ENCODE measurements around the gene WNT6. TPM values are rescaled to one million over a fixed set of nuclear protein-coding genes. Genes with fewer than 3 reads are reported as not detected.

Gene WNT6
- total RNA-seq, 1 donor from 2014 or later: not detected

DNA sequence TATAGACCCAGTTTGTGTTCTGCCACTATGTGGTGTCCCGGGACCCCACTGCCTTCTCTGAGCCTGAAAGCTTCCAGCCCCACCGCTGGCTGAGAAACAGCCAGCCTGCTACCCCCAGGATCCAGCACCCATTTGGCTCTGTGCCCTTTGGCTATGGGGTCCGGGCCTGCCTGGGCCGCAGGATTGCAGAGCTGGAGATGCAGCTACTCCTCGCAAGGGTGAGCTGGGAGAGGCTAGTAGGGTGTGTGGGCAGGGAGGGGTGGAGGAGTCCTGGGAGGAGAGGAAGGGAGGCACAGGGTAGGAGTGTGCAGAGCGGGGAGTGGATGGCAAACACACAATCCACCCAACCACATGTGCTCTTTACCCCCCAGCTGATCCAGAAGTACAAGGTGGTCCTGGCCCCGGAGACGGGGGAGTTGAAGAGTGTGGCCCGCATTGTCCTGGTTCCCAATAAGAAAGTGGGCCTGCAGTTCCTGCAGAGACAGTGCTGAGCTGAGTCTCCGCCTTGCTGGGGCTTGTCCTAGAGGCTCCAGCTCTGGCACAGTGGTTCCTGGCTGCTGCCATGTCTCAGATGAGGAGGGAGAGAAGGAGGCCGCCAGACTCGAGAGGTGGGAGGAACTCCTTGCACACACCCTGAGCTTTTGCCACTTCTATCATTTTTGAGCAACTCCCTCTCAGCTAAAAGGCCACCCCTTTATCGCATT is 44.9 kb upstream of the WNT6 start:
- no peak for DNase-seq (ENCODE audit: low read depth)
- no peak overlapping the region for H3K4me3 ChIP-seq (ENCODE audit: low read depth, low read length)
- TF ChIP-seq, protein P1, sequence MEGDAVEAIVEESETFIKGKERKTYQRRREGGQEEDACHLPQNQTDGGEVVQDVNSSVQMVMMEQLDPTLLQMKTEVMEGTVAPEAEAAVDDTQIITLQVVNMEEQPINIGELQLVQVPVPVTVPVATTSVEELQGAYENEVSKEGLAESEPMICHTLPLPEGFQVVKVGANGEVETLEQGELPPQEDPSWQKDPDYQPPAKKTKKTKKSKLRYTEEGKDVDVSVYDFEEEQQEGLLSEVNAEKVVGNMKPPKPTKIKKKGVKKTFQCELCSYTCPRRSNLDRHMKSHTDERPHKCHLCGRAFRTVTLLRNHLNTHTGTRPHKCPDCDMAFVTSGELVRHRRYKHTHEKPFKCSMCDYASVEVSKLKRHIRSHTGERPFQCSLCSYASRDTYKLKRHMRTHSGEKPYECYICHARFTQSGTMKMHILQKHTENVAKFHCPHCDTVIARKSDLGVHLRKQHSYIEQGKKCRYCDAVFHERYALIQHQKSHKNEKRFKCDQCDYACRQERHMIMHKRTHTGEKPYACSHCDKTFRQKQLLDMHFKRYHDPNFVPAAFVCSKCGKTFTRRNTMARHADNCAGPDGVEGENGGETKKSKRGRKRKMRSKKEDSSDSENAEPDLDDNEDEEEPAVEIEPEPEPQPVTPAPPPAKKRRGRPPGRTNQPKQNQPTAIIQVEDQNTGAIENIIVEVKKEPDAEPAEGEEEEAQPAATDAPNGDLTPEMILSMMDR (conservative IDR thresholded peaks at IDR 0.05; ENCODE audit: low read depth, low read length): no peak

DNA sequence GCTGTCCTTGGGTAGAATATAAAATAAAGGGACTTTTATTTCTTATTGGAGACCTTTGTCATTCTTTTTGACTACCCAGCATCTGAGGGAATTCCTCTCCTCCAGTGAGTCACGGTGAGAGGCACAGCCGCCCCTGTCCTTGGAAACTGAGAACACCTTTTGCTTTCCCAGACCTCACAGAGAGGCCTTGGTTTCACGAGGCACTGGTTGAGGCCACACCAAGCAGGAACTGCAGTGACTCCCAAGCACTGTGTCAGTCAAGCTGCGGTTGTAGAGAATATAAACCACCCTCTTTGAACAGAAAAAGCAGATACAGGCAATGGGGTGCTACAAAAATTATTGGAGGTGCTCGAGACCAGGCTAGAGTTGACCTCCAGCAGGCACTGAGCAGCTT is 44.4 kb upstream of the WNT6 start:
- no peak for DNase-seq (ENCODE audit: low read depth)
- TF ChIP-seq, protein P1 (conservative IDR thresholded peaks at IDR 0.05; ENCODE audit: low read depth, low read length): no peak
- H3K4me3 ChIP-seq (ENCODE audit: low read depth, low read length): no peak overlapping the region

DNA sequence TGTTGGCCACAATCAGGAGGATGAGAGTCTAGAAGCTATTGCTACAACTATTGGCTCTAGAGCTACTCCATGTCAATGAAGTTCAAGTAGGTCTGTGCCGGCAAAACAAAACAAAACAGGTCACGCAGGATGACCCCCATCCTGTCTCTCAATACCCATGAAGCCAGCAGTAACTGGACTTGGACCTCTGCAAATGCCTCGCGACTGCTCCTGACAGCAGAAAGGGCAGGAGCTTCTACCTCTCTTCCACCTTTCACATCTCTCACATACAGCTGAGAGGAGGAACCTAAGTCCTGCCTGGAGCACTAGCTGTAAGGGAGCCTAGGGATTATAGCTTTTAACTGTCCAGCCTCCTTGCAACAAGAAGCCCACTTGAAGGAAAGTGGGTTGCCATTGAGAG is 44.0 kb upstream of the WNT6 start:
- TF ChIP-seq, protein P1 (conservative IDR thresholded peaks at IDR 0.05; ENCODE audit: low read depth, low read length): no peak
- no peak overlapping the region for H3K4me3 ChIP-seq (ENCODE audit: low read depth, low read length)
- no peak for DNase-seq (ENCODE audit: low read depth)

DNA sequence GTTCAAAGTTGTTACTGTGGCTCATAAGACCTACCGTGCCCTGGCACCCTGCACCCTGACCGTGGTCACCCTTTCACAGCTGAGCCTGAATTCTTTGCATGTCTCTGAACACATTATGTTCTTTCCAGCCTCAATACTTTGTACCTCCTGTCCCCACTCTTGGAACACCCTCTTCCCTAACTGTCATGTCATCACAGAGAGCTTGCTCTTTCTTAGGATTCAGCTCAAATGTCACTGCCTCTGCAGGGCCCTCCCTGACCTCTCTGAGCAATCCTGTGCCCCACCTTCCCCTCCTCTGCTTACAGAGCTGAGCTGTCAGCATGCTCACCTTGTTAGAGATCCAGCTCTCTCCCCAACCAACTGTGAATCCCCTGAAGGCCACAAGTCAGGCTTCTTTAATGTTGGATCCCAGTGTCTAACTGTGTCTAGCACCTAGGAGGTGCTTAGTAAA is 43.0 kb upstream of the WNT6 start:
- no peak for DNase-seq (ENCODE audit: low read depth)
- TF ChIP-seq, protein P1 (conservative IDR thresholded peaks at IDR 0.05; ENCODE audit: low read depth, low read length): no peak
- H3K4me3 ChIP-seq (ENCODE audit: low read depth, low read length): no peak overlapping the region

DNA sequence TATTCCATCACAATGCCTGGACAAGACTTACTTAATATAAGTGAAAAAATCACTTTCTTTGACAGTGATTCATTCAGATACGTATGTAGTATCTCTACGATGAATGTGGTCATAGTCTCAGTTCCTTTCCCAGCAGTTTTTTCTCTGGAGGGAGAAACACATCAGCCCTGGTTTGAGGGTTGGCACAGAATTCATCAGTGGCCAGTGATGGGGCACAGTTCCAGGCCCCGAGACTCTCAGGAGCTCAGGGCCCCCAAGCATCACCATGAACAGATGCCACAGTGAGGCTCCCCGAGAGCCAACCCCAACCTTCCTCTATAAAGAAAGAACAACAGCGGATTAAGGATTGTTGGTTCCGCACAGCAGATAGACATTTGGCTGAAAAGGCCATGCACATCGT is 40.5 kb upstream of the WNT6 start:
- H3K4me3 ChIP-seq (ENCODE audit: low read depth, low read length): no peak overlapping the region
- DNase-seq (ENCODE audit: low read depth): no peak
- TF ChIP-seq, protein P1 (conservative IDR thresholded peaks at IDR 0.05; ENCODE audit: low read depth, low read length): no peak

DNA sequence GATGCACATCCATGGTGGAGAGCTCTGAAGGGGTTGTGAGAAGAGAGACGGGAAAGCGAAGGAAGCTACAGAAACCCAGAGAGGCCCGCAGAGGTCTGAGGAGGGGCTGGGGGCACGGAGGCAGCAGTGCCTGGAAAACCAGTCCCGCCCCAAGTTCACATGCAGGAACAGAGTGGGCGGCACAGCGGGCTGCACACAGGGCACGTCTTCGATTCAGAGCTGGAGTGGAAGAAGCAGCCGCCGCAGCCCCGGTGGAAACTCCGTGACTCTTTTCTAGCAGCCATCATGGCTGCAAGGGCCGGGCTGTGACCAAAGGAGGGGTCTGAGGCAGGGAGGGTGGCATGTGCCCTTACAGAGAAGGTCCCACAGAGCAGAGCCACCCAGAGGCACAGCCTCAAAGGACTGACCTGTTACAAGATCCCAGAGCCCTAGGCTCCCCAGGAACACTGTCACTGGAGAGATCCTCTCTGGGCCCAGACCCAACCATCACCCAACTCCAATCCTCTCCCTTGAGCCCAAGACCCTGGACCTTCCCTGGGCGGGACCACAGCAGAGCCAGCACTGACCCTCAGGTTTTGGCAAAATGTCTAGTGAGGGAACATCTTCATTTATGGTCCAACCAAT is 38.7 kb upstream of the WNT6 start:
- H3K4me3 ChIP-seq (ENCODE audit: low read depth, low read length): no peak overlapping the region
- no peak for DNase-seq (ENCODE audit: low read depth)
- TF ChIP-seq, protein P1 (conservative IDR thresholded peaks at IDR 0.05; ENCODE audit: low read depth, low read length): no peak
